Measurements from ENCODE around the gene ATP6V1D.

- TF ChIP-seq CTCF (IDR thresholded peaks at IDR 0.05; ENCODE audit: borderline replicate concordance, extremely low read depth, low read length, poor library complexity, severe bottlenecking) (no peak), EZH2 (IDR thresholded peaks at IDR 0.05; ENCODE audit: borderline replicate concordance, low read depth, low read length, severe bottlenecking) (no peak)
These were observed 37.9 kb upstream of the ATP6V1D start for GRCh38 chr14:67397536-67397935.
